Astrocyte (in vitro differentiated cells and primary cell): ENCODE measurements around the gene EFS.

Experiments
- EZH2 ChIP-seq: IDR thresholded peaks from 2 replicates; pipeline ENCODE4 v1.6.1; 2012; ENCODE audit warnings: mild to moderate bottlenecking, low read length, inconsistent platforms; ENCODE audit not compliant: insufficient read depth
- TF ChIP-seq, protein P1 (sequence below): IDR thresholded peaks from 2 replicates; pipeline ENCODE4 v1.5.1; 2011; ENCODE audit warnings: low read depth, mild to moderate bottlenecking, inconsistent platforms, low read length, moderate library complexity; ENCODE audit not compliant: insufficient read depth

DNA sequence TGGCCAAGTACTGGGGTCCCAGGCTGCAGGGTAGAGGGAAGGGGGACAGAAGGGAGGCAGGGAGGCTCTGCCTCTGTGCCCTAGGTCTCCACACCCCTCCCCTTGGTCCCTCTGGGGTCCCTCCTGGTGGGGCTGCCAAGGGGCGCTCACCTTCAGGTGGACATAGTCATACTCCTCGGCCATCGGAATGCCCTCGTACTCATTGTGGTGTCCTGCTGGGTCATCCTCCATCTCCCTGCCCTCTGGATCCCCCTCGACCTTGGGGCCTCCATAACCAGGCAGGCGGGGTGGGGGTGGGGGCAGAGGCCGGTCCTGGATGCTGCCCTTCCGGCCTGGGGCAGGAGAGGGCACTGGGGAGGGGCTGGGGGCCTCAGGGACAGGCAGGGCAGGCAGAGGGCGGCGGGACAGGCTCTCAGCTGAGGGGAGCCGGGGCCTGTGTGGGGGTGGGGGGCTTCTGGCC is 5.8 kb downstream of the EFS start:
- TF ChIP-seq, protein P1, sequence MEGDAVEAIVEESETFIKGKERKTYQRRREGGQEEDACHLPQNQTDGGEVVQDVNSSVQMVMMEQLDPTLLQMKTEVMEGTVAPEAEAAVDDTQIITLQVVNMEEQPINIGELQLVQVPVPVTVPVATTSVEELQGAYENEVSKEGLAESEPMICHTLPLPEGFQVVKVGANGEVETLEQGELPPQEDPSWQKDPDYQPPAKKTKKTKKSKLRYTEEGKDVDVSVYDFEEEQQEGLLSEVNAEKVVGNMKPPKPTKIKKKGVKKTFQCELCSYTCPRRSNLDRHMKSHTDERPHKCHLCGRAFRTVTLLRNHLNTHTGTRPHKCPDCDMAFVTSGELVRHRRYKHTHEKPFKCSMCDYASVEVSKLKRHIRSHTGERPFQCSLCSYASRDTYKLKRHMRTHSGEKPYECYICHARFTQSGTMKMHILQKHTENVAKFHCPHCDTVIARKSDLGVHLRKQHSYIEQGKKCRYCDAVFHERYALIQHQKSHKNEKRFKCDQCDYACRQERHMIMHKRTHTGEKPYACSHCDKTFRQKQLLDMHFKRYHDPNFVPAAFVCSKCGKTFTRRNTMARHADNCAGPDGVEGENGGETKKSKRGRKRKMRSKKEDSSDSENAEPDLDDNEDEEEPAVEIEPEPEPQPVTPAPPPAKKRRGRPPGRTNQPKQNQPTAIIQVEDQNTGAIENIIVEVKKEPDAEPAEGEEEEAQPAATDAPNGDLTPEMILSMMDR: no peak
- no peak for TF ChIP-seq EZH2
